Kidney glomerular epithelial cell (primary cell): ENCODE measurements around the gene TDP1.
"Not testable (repeated sequence)": the region's sequence is repeated elsewhere in the genome, so short reads cannot be mapped to it uniquely, and the experiment has no call there.

Source experiments
- DNase-seq: peaks from one replicate; lab custom pipeline; 2025; lab: John Stamatoyannopoulos, UW

The TDP1 gene

DNA sequence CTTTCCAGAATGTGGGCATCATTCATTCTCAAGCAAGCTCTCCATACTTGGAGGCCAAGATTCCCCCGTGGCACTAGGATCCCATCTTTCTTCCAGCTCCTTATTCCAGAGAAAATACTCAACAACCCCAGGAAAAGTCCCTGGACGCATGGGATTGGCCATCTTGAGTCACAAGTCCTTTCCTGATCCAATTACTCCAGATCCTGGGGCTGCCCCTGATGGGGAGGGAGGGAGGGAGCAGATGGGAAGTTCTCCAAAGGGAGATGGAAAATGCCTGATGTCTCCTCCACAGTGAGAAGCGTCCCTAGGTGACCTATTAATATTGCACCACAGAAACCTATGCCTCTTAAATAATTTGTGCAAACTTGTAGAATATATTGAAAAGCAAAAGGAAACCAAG is 93.7 kb downstream of the TDP1 start:
- no peak for DNase-seq

DNA sequence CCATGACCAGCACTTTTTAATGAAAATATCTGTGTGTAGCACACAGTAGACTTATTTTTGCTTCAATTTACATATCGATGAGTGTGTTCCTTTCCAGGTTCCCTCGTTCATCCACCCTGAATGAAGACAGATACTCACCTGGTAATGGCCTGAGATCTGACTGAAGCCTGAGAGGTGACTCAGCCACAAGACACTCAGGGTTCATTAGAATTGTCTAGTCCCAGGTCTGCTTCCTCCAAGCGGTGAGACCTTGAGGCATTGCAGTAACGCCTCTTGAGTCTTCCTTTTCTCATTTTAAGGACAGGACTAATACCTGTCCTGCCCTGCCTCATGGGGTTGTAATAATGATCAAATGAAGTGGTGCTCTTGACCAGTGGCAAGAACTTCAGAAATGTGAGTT is 94.5 kb downstream of the TDP1 start:
- no peak for DNase-seq

DNA sequence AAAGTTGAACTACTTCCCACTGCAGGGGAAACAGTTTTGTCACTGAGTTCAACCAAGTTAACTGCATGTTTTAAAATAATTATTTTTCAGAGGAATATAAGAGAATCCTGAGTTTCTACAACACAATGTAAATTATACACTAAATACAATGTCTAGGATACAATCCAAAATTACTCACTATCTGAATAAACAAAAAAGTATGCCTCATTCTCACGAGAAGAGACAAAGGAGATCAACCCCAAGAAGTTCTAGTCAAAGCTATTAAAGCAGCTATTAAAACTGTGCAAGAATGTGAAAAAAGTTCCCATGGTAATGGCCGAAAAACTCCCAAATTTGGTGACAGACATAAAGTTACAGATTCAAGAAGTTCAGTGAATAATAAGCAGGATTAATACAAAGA is 97.3 kb downstream of the TDP1 start:
- no peak for DNase-seq

DNA sequence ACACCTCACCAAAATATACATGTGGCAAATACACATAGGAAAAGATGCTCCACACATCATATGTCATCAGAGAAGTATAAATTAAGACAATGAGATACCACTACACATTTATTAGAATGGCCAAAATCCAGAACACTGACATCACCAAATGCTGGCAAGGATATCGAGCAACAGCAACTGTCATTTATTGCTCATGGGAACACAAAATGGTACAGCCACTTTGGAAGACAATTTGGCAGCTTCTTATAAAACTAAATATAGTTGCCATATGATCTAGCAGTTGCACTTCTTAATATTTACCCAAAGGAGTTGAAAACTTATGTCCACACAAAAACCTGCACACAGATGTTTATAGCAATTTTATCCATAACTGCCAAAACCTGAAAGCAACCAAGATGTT is 99.1 kb downstream of the TDP1 start:
- no peak for DNase-seq

DNA sequence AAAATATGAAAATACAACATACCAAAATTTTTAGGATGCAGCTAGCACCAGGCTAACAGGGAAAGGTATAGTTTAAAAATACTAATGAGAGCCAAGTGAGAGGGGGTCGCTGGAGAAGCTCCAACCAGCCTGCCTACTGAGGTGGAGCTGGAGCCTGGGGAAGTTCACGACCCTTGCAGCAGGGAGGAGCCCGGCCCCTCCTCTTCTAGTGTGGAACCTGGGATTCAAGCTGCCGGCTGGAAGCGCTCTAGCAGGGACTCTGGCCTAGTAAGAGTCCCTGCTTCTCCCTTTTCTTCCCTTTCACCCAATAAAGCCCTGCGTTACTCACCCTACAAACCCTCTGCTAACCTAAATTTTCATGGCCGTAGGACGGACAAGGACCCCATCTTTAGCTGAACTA is 101.1 kb downstream of the TDP1 start:
- no peak for DNase-seq

DNA sequence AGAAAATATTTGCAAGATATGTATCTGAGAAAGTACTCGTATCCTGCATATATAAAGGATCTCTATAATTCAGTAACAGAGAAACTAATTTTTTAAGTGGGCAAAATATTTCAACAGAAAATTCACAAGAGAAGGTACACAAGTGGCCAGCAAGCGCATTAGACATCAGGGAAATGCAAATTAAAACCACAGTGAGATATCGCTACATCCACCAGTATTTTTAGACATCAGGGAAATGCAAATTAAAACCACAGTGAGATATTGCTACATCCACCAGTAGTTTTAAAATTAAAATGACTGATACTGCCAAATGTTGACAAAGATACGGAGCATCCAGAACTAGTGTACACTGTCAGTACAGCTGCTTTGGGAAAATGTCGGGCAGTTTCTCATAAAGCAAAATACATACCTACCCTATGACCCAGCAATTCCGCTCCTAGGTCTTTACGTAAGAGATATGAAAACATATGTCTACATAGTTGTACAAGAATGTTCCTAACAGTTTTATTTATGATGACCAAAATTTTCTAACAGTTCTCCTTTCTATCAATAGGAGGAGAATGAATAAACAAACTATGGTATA is 103.2 kb downstream of the TDP1 start:
- DNase-seq = no peak

DNA sequence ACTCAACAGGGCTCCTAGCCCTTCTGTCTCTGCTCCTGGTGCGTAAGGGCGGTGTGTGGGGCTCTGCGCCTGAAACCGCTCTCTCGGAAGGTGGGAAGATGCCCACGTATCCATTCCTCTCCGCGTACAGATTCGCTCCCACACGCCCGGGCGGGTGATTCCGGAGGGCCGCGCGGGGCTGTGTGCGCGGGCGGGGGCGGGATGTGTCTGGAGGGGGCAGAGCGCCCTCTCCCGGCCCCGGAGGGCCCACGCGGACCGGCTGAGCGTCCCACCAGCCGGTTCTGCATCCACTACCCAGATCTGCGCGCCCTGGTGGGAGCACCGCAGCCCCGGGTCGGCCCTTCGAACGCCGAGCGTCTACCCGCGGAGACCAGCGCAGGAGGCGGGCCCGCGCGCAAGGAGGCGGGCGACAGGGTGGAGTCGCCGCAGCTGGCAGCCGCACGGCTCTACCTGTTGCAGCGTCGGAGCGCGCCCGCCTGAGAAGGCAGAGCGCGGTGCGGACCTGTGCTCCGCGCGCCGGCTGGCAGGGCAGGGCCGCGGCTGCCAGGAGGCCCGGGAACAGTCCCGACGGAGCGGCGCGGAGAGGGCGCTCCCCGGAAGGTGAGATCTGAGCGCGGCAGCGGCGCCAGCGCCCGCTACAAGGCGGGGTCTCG is 104.7 kb downstream of the TDP1 start:
- DNase-seq = peak; percentile 25

DNA sequence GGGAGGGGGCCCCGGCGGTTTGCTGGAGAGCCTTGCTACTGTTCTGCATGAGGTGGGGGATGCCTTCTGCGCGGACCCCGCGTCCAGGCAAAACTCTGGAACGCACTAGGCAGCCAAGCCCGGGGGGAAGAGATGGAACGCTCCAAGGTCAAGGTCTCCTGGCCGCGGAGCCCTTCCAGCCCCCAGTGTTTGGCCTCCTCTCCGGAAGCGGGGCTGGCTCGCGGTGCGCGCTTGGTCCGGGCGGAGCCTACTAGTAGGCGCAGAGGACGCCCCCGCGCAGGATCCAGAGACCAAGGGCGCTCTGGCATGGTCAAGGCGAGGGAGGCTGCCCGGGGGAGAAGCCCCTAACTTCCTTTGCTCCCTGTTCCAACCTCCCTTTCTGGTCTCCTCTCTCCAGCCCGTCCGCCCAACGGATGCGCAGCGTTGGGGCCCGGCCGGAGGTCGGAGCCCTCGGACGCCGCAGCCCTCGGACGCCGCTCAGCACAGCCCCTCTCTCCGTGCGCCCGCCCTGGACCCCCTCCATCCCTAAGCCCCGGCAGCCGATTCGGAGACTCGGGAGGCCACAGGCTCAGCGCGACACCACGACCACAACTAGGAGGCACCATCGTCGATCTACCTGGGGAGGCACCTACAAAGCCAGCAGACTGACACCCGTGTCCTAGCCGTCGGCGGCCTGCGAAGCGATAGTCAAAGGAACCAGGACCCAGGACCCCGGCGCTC is 105.4 kb downstream of the TDP1 start:
- DNase-seq = no peak

DNA sequence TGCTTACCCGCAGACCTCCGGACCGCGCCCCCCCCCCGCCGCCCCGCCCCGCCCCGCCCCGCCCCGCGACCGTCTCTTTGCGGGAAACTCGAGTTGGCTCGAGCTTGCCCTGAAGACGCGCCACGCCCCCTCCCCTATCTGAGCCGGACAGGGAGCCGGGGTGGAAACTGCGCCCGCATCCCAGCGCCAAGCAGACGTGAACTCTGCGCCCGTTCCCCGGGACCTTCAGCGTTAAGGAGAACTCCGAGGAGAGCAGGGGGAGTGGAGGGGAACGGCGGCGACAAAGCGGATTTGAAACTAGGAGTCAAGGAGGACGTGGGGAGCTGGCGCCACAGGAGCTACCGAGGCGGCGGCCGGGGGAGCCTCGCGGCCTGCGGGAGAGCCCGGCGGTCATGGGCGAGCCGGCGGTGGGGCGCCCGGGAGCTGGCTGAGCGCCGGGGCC is 106.0 kb downstream of the TDP1 start, which contains the start of gene KCNK13:
Gene KCNK13 (plus strand): TSS at position 310 of the 442 bp plus-strand sequence. CDS start 212 bp downstream, outside the sequence.
- no peak for DNase-seq

DNA sequence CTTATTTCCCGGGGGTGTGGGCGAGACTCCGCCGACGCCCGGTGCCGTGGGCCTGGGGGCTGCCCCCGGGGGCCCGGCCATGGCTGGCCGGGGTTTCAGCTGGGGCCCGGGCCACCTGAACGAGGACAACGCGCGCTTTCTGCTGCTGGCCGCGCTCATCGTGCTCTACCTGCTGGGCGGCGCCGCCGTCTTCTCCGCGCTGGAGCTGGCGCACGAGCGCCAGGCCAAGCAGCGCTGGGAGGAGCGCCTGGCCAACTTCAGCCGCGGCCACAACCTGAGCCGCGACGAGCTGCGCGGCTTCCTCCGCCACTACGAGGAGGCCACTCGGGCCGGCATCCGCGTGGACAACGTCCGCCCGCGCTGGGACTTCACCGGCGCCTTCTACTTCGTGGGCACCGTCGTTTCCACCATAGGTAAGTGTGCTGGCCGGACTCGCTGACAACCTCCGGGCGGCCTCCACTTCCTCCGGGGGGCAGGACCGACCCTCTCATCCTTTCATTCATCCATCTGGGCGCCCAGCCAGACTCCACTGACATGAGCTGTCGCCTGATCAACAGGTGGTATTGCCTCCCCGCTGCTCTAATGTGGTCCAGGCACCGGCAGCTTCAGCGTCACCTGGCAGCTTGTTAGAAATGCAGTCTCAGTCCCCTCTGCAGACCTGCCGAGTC is 106.5 kb downstream of the TDP1 start:
- DNase-seq = no peak

DNA sequence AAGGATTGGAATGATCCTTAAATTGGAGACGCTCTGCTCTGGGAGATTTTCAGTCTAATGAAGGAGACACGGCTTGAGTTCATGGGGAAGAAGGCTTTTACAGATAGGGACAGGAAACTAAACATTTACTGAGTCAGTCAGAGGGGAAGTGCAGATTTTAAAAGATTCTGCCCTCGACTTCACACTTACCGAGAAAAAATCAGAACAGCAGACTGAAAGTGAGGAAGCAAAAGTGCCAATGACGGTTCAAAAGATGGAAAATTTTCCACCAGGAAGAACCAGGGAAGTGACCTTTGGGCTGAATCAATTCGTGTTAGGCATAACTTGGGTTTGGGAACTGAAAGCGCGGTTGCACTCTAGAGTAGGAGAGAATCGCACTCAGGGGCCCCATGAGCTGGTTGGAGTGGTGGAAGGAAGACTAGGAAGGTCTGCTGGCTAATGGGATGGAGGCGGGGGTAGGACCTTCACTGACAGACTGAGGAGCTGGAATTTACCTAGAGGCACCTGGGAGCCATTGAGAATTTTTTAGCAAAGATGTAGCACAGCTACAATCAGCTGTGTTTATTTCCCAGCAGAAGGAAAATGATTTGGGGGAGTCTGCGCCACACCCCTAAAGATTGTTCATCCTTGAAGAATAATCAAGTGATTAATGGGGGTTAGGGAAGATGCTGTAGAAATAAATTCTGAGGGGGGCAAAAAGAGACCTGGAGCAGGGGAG is 107.3 kb downstream of the TDP1 start:
- no peak for DNase-seq

DNA sequence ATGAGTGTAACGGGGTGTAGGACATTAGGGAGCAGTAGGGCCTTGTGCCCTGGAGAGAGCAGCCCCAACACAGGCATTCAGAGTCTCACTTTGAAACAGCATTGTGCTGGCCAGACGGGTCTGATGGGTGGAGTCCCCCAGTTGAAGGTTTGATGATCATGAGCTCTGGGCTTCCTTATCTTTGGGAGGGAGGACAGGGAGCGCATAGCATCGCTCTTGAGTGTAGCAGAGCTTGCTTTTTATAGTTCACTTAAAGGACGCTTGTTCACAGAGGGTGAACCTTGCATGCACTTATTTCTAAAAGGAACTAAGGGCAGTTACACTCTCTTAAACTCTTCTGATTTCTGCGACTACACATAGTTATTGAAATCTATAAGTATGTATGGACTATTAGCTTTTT is 116.6 kb downstream of the TDP1 start:
- DNase-seq = no peak

DNA sequence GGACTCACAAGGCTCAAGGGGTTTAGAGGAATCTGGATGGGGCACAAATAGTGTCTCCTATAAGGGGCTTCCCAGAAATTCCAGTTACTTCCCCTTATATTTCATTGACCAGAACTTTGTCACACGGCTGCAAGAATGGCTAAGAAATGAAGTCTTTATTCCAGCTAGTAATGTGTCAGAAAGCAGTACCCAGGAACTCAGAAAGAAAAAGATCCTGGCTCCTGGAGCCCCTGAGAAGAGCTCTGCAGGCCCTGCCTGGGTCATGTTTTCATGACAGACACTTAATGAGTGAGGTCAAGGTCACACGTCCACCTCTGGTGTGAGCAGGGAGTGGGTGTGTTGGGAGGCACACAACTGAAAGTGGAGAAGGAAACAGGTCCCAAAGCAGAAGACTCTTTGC is 123.8 kb downstream of the TDP1 start:
- DNase-seq = no peak

DNA sequence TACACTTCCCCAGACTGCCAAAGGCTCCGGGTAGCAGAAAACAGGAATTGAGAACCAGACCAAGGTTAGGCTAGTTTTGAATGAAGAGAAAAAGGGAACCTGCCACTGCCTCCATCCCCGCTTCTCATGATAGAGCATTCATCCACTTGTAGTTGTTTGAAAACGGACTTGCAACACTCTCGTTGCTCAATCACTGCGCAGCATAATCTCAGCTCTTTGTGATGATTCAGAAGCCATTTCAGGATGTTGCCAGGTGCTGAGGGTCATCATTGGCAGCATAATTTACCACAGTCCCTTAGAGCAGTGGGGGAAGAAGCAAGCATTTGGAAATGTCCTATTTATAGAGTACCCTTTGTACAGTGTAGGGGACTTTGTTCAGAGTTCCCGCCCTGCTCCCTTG is 131.7 kb downstream of the TDP1 start:
- DNase-seq = no peak

DNA sequence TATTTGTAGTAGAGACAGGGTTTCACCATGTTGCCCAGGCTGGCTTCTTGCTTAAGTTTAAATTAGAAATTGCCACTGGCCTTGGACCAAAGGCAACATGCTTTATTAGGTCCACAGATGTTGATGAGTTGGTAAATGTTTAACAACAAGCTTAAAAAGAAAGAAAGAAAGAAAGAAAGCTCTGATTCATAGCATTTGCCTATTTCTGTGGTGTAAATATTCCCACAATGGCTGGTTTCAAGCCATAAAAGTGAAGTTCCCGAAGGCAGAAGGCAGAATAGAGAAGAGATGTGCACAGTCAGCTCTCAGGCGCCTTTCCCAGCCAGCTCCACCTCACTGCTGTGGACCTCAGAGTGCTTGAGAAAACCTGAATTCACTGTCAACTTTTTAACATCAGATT is 132.4 kb downstream of the TDP1 start:
- DNase-seq = no peak

DNA sequence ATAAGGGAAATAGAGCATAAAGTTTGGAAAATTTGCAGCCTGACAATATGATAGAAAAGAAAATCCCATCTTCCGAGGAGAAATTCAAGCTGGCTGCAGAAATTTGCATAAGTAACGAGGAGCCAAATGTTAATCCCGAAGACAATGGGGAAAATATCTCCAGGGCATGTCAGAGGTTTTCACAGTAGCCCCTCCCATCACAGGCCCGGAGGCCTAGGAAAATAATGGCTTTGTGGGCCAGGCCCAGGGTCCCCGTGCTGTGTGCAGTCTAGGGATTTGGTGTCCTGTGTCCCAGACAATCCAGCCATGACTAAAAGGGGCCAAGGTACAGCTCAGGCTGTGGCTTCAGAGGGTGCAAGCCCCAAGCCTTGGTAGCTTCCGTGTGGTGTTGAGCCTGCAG is 133.8 kb downstream of the TDP1 start:
- not testable (repeated sequence) for DNase-seq

DNA sequence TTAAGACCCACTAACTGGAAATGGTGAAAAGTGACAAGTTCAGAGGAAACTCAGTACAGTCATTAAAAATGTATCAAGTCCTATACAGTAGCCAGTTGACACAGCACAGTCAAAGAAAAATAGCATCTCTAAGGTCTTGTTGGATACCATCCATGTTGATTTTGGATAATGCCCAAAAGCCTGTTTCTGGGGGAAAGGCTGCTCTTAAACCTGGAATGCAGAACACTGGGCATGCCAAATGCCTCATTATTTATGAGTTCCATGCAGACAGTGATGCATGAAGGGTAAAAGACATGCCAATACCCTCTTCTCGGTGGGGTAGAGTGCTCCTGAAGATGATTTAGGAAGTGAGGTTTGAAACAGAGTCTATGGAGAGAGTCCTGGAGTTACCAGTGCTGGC is 135.7 kb downstream of the TDP1 start:
- peak; percentile 73 for DNase-seq

DNA sequence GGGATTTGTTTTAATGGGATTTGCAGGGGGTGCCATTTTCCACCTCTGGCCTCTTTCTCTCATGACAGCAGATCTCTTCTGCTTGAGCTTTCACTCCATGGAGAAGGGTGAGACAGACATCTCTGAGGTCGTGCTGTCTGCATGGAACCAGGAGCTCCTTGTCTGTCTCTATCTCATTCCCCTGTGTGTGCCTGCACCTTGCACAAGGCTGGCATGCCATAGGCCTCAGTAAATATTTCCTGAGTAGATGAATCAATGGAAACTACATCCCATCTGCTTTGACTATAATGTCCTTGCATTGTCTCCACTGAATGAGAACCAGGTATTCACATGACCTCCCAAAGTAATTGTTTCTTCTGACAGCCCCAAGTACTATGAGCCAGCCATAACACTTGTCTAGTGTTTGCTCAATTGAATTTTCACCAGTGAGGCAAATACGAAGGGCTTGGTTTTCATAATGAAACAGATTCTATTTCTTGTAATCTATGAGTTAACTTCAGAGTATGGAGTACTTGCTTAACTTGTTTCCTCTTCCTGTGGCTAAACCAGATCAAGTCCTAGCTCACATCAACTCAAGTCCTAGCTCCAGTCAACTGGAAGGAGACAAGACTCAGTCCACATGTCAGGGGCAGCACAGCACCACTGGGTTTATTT is 138.3 kb downstream of the TDP1 start:
- peak; percentile 9 for DNase-seq
